HL-60 (cell line): ENCODE data around the gene FAM89A.

Source experiments
- POLR2AphosphoS5 ChIP-seq: IDR thresholded peaks from 2 replicates; pipeline ENCODE4 v1.6.1; 2012; ENCODE audit warnings: low read depth
- TF ChIP-seq, protein P1 (sequence below): IDR thresholded peaks from 2 replicates; pipeline ENCODE4 v1.6.1; 2012; ENCODE audit warnings: low read depth; ENCODE audit not compliant: insufficient replicate concordance
- TF ChIP-seq, protein P2 (sequence below): IDR thresholded peaks from one replicate; pipeline ENCODE4 v1.5.1; 2011; ENCODE audit warnings: low read length, control low read depth, inconsistent platforms; ENCODE audit not compliant: insufficient read depth

DNA sequence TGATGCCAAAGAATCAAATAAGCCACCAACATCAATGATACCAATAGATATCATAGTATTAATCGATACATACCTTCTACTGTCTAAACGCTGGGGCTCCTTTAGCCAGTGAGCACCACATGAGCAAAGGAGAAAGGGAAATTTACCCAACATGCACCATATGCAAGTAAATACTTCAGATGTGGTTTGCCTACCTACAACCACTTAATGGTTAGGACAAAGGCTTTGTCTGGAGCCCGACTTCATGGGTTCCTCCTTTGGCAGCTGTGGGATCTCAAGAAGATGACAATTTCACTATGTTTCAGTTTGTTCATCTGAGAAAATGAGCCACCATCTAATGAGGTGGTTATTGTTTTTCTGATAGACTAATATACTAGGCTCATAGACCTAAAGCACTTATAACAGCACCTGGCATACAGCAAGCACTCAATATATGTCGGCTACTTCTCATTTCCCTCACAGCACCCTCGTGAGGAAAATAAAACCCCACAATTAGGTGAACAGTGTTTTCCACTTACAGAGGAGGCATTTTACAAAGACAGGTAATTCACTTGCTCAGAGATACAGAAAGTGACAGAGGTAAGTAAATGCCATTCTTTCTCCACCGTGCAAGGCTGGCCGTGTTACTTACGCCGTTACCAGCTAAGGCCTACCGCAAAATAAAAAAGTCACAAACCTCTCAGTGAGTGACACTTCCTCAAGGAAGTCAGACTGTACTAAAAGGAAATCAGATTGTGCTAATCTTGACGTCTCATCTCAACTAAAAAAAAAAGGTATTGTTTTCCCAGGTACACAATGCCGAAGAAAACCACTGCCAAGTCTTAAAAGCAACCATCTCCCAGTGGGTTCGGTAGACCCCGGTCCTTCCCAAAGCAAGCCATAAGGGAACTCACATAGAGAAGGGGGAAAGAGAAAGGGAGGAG lies 63.0 kb downstream of the FAM89A start:
- TF ChIP-seq, protein P1, sequence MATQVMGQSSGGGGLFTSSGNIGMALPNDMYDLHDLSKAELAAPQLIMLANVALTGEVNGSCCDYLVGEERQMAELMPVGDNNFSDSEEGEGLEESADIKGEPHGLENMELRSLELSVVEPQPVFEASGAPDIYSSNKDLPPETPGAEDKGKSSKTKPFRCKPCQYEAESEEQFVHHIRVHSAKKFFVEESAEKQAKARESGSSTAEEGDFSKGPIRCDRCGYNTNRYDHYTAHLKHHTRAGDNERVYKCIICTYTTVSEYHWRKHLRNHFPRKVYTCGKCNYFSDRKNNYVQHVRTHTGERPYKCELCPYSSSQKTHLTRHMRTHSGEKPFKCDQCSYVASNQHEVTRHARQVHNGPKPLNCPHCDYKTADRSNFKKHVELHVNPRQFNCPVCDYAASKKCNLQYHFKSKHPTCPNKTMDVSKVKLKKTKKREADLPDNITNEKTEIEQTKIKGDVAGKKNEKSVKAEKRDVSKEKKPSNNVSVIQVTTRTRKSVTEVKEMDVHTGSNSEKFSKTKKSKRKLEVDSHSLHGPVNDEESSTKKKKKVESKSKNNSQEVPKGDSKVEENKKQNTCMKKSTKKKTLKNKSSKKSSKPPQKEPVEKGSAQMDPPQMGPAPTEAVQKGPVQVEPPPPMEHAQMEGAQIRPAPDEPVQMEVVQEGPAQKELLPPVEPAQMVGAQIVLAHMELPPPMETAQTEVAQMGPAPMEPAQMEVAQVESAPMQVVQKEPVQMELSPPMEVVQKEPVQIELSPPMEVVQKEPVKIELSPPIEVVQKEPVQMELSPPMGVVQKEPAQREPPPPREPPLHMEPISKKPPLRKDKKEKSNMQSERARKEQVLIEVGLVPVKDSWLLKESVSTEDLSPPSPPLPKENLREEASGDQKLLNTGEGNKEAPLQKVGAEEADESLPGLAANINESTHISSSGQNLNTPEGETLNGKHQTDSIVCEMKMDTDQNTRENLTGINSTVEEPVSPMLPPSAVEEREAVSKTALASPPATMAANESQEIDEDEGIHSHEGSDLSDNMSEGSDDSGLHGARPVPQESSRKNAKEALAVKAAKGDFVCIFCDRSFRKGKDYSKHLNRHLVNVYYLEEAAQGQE = no peak
- TF ChIP-seq, protein P2, sequence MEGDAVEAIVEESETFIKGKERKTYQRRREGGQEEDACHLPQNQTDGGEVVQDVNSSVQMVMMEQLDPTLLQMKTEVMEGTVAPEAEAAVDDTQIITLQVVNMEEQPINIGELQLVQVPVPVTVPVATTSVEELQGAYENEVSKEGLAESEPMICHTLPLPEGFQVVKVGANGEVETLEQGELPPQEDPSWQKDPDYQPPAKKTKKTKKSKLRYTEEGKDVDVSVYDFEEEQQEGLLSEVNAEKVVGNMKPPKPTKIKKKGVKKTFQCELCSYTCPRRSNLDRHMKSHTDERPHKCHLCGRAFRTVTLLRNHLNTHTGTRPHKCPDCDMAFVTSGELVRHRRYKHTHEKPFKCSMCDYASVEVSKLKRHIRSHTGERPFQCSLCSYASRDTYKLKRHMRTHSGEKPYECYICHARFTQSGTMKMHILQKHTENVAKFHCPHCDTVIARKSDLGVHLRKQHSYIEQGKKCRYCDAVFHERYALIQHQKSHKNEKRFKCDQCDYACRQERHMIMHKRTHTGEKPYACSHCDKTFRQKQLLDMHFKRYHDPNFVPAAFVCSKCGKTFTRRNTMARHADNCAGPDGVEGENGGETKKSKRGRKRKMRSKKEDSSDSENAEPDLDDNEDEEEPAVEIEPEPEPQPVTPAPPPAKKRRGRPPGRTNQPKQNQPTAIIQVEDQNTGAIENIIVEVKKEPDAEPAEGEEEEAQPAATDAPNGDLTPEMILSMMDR = no peak
- TF ChIP-seq POLR2AphosphoS5 = no peak
